A673 (cell line): ENCODE data around the gene RNF220. TPM values are rescaled to one million over a fixed set of nuclear protein-coding genes. Genes with fewer than 3 reads are reported as not detected.

Experiments
- BruUV-seq: library from RNA; stranded (reverse); fragments of 400-500 nt; replicated peaks from 2 replicates; lab custom pipeline; 2021; lab: Mats Ljungman, UMichigan
- CTCF ChIA-PET: fragments of 300-600 bp; sonication (Branson Sonifier 250); formaldehyde crosslinking; loops from one replicate; lab custom pipeline; 2022; ENCODE audit warnings: antibody characterized with exemption; lab: Charles Lee
- POLR2A ChIA-PET: fragments of 300-600 bp; sonication (Branson Sonifier 250); formaldehyde crosslinking; loops from one replicate; lab custom pipeline; 2022; ENCODE audit warnings: antibody characterized with exemption; ENCODE audit not compliant: low non-redundant PET; lab: Charles Lee
- DNase-seq: peaks from one replicate; pipeline ENCODE4 v3.0.0-alpha.2; 2015; ENCODE audit warnings: low spot score
- H3K27ac ChIP-seq: fragments of 200-600 bp; sonication (generic); 2 replicates; pipeline ENCODE4 v1.5.1; 2016; ENCODE audit warnings: mixed run types, low read depth, mild to moderate bottlenecking, mixed read lengths, antibody characterized with exemption, low read length; ENCODE audit not compliant: poor library complexity, severe bottlenecking
- H3K27me3 ChIP-seq: fragments of 200-600 bp; sonication (generic); replicated peaks from 2 replicates; pipeline ENCODE4 v1.6.1; 2017; ENCODE audit warnings: mixed run types, low read depth, mild to moderate bottlenecking, mixed read lengths, antibody characterized with exemption, low read length; ENCODE audit not compliant: insufficient read depth, poor library complexity
- H3K36me3 ChIP-seq: fragments of 200-600 bp; sonication (generic); 2 replicates; pipeline ENCODE4 v1.6.1; 2016; ENCODE audit warnings: mixed run types, mild to moderate bottlenecking, mixed read lengths, antibody characterized with exemption, low read length; ENCODE audit not compliant: insufficient read depth, poor library complexity, severe bottlenecking
- H3K4me1 ChIP-seq: fragments of 200-600 bp; sonication (generic); 2 replicates; pipeline ENCODE4 v1.6.1; 2017; ENCODE audit warnings: mixed run types, mild to moderate bottlenecking, mixed read lengths, antibody characterized with exemption, low read length; ENCODE audit not compliant: insufficient read depth, poor library complexity, severe bottlenecking
- H3K4me3 ChIP-seq: fragments of 200-600 bp; sonication (generic); 2 replicates; pipeline ENCODE4 v1.5.1; 2016; ENCODE audit warnings: low read depth, mixed run types, mild to moderate bottlenecking, mixed read lengths, low read length; ENCODE audit not compliant: poor library complexity, severe bottlenecking
- H3K9me3 ChIP-seq: fragments of 200-600 bp; sonication (generic); 2 replicates; pipeline ENCODE4 v1.6.1; 2016; ENCODE audit warnings: mixed run types, low read depth, mild to moderate bottlenecking, mixed read lengths, antibody characterized with exemption, low read length; ENCODE audit not compliant: poor library complexity, severe bottlenecking
- CTCF ChIP-seq: fragments of 300-800, 200-600 bp; sonication (generic); conservative IDR thresholded peaks from 2 replicates; pipeline ENCODE4 v1.5.1; 2017; ENCODE audit warnings: low read depth, mild to moderate bottlenecking, antibody characterized with exemption, low read length, moderate library complexity, mixed read lengths
- EZH2 ChIP-seq: fragments of 200-600 bp; sonication (generic); IDR thresholded peaks from 2 replicates; pipeline ENCODE4 v1.6.1; 2017; ENCODE audit warnings: borderline replicate concordance, low read depth, mild to moderate bottlenecking, mixed read lengths, antibody characterized with exemption, low read length; ENCODE audit not compliant: poor library complexity, severe bottlenecking
- intact Hi-C: fragments of 100-400 bp; cut with micrococcal nuclease; formaldehyde crosslinking; loops from one replicate; pipeline ENCODE4 v1.10.0; 2022; ENCODE audit not compliant: unreplicated experiment
- total RNA-seq: library from RNA; stranded (reverse); gene quantifications from 2 replicates; pipeline ENCODE4 v1.2.3, GENCODE V29; 2021

The RNF220 gene
- total RNA-seq, 1 experiment from 2014 or later, result 80.6 TPM

- TF ChIP-seq CTCF (no peak), EZH2 (no peak)
- intact Hi-C loops, result no loop called here
- no peaks in the 10 kb centered on the region for H3K4me1 ChIP-seq
- ChIA-PET CTCF (no interaction called here), POLR2A (no interaction called here)
- H3K4me3 ChIP-seq, result no peak overlapping the region
- no peak for DNase-seq
- no peaks in the 10 kb centered on the region for H3K36me3 ChIP-seq
- no peaks in the 10 kb centered on the region for H3K9me3 ChIP-seq
- no TSS peak for BruUV-seq
- no peak overlapping the region for H3K27ac ChIP-seq
- no peaks in the 10 kb centered on the region for H3K27me3 ChIP-seq
These were observed 160.8 kb downstream of the RNF220 start for GRCh38 chr1:44565833-44566232.

GRCh38 chr1:44566281-44567046 is 161.4 kb downstream of the RNF220 start:
- TF ChIP-seq EZH2, result no peak
- no peak for TF ChIP-seq CTCF
- no peak overlapping the region for H3K27ac ChIP-seq
- H3K9me3 ChIP-seq, result no peaks in the 10 kb centered on the region
- H3K4me1 ChIP-seq, result no peaks in the 10 kb centered on the region
- POLR2A ChIA-PET, result no interaction called here
- H3K36me3 ChIP-seq, result no peaks in the 10 kb centered on the region
- no peak for DNase-seq
- CTCF ChIA-PET, result no interaction called here
- BruUV-seq, result no TSS peak
- H3K4me3 ChIP-seq, result no peak overlapping the region
- intact Hi-C loops, result no loop called here
- no peaks in the 10 kb centered on the region for H3K27me3 ChIP-seq

GRCh38 chr1:44568128-44568900 is 163.3 kb downstream of the RNF220 start:
- Histone ChIP-seq H3K4me3 (no peak overlapping the region), H3K27ac (no peak overlapping the region), H3K9me3 (no peaks in the 10 kb centered on the region), H3K4me1 (no peaks in the 10 kb centered on the region), H3K27me3 (no peaks in the 10 kb centered on the region), H3K36me3 (no peaks in the 10 kb centered on the region)
- POLR2A ChIA-PET, result no interaction called here
- DNase-seq, result no peak
- CTCF ChIA-PET, result no interaction called here
- TF ChIP-seq EZH2 (no peak), CTCF (no peak)
- intact Hi-C loops, result no loop called here
- BruUV-seq, result no TSS peak
